Natural killer cell (primary cell): ENCODE data around the gene SEMA3A. TPM values are rescaled to one million over a fixed set of nuclear protein-coding genes. Genes with fewer than 3 reads are reported as not detected.

ENCODE experiments used
- ATAC-seq, 3 donors: fragments of 150-1000 bp in 2 of 3; fragments of 200-7000 bp in 1 of 3; cut with Tn5 transposase; 1 replicate in 1 of 3; 2 replicates in 2 of 3; pipeline ENCODE4 v1.10.0; 2021; ENCODE audit warnings: mild to moderate bottlenecking in 2 of 3, moderate library complexity in 2 of 3
- DNase-seq, 2 donors: peaks; one replicate each; pipeline versions ENCODE4 v3.0.0 to v3.0.0-alpha.2; 2013 to 2021; ENCODE audit warnings: mixed read lengths in 1 of 2
- H3K27ac ChIP-seq: one replicate; pipeline ENCODE4 v1.5.1; 2013; ENCODE audit warnings: mild to moderate bottlenecking, low read length
- H3K27me3 ChIP-seq: one replicate; pipeline ENCODE4 v1.6.1; 2013; ENCODE audit warnings: low read length; ENCODE audit not compliant: control insufficient read depth, insufficient read depth
- H3K36me3 ChIP-seq: one replicate; pipeline ENCODE4 v1.6.1; 2013; ENCODE audit warnings: low read length; ENCODE audit not compliant: control insufficient read depth, insufficient read depth
- H3K4me1 ChIP-seq: one replicate; pipeline ENCODE4 v1.6.1; 2013; ENCODE audit warnings: low read length; ENCODE audit not compliant: control insufficient read depth, insufficient read depth
- H3K4me3 ChIP-seq: one replicate; pipeline ENCODE4 v1.5.1; 2013; ENCODE audit warnings: low read length
- H3K9me3 ChIP-seq: one replicate; pipeline ENCODE4 v1.6.1; 2013; ENCODE audit warnings: low read length; ENCODE audit not compliant: control insufficient read depth, insufficient read depth
- H3K27ac Mint-ChIP-seq, 2 donors: one replicate each; pipeline ENCODE4 v1.8.0; 2022; ENCODE audit warnings: mild to moderate bottlenecking in 2 of 2, mixed read lengths in 2 of 2, moderate library complexity in 1 of 2
- H3K27me3 Mint-ChIP-seq, 2 donors: one replicate each; pipeline ENCODE4 v1.8.0; 2022; ENCODE audit warnings: low read depth in 2 of 2, mixed read lengths in 2 of 2
- H3K36me3 Mint-ChIP-seq: one replicate; pipeline ENCODE4 v1.8.0; 2022; ENCODE audit warnings: mixed read lengths
- H3K4me1 Mint-ChIP-seq, 2 donors: one replicate each; pipeline ENCODE4 v1.8.0; 2022; ENCODE audit warnings: mixed read lengths in 2 of 2
- H3K4me3 Mint-ChIP-seq: one replicate; pipeline ENCODE4 v1.8.0; 2022; ENCODE audit warnings: mild to moderate bottlenecking, moderate library complexity, mixed read lengths
- H3K9me3 Mint-ChIP-seq, 2 donors: one replicate each; pipeline ENCODE4 v1.8.0; 2022; ENCODE audit warnings: mixed read lengths in 2 of 2
- CTCF ChIP-seq: fragments of 200-600 bp; IDR thresholded peaks from one replicate; pipeline ENCODE4 v1.8.0; 2022; ENCODE audit warnings: antibody characterized with exemption
- WGBS: methylation state at CpG from one replicate; pipeline ENCODE4 v1.1.7; 2013; ENCODE audit warnings: missing lambda C conversion rate; ENCODE audit not compliant: insufficient coverage; 5-methylcytosine and 5-hydroxymethylcytosine counted together
- intact Hi-C: fragments of 100-400 bp; cut with micrococcal nuclease; formaldehyde crosslinking; loops from one replicate; pipeline ENCODE4 v1.14.2; 2022
- total RNA-seq, 4 donors: library from RNA; stranded (reverse); fragments of 120-200 nt in 1 of 4; gene quantifications; one replicate each; pipeline versions ENCODE4 v1.2.3 to v1.2.4, GENCODE V29; 2013 to 2022

Gene SEMA3A
- total RNA-seq, 3 donors from 2014 or later (not counting 1 experiment from before 2014, with no cell fraction given): 0.13 to 0.21 TPM; not detected in 1

GRCh38 chr7:84044834-84045233, 149.8 kb downstream of the SEMA3A start:
- Mint-ChIP-seq H3K36me3 (no peaks in the 10 kb centered on the region), H3K4me3 (no peak overlapping the region), H3K9me3 (peaks cover 0 to 12% of the 10 kb centered on the region in 2 donors), H3K27ac (no peak overlapping the region), H3K27me3 (no peaks in the 10 kb centered on the region), H3K4me1 (no peaks in the 10 kb centered on the region)
- Histone ChIP-seq H3K4me1 (no peaks in the 10 kb centered on the region), H3K9me3 (no peaks in the 10 kb centered on the region), H3K27me3 (no peaks in the 10 kb centered on the region), H3K4me3 (no peak overlapping the region), H3K27ac (no peak overlapping the region), H3K36me3 (no peaks in the 10 kb centered on the region)
- no peak for TF ChIP-seq CTCF
- WGBS: 68% methylated on average over 2 of the region's 2 CpGs
- DNase-seq (no peak), ATAC-seq (no peak)
- intact Hi-C loops: no loop called here

- no peak for TF ChIP-seq CTCF
- no peak overlapping the region for H3K27ac ChIP-seq
- no peak overlapping the region for H3K4me3 Mint-ChIP-seq
- H3K27me3 ChIP-seq: no peaks in the 10 kb centered on the region
- 73% methylated on average over 1 of the region's 1 CpG for WGBS
- H3K4me1 Mint-ChIP-seq: no peaks in the 10 kb centered on the region
- H3K36me3 ChIP-seq: no peaks in the 10 kb centered on the region
- no peak overlapping the region for H3K4me3 ChIP-seq
- no peak overlapping the region for H3K27ac Mint-ChIP-seq
- no peaks in the 10 kb centered on the region for H3K4me1 ChIP-seq
- ATAC-seq (no peak), DNase-seq (no peak)
- peaks cover 0 to 12% of the 10 kb centered on the region in 2 donors for H3K9me3 Mint-ChIP-seq
- no peaks in the 10 kb centered on the region for H3K9me3 ChIP-seq
- intact Hi-C loops: no loop called here
- H3K27me3 Mint-ChIP-seq: no peaks in the 10 kb centered on the region
- H3K36me3 Mint-ChIP-seq: no peaks in the 10 kb centered on the region
These were observed 150.9 kb downstream of the SEMA3A start for GRCh38 chr7:84043661-84044191.

GRCh38 chr7:84042110-84042539, 152.5 kb downstream of the SEMA3A start:
- Histone ChIP-seq H3K36me3 (no peaks in the 10 kb centered on the region), H3K9me3 (no peaks in the 10 kb centered on the region), H3K27ac (no peak overlapping the region), H3K4me1 (no peaks in the 10 kb centered on the region), H3K27me3 (no peaks in the 10 kb centered on the region), H3K4me3 (no peak overlapping the region)
- Mint-ChIP-seq H3K9me3 (peaks cover 0 to 12% of the 10 kb centered on the region in 2 donors), H3K36me3 (no peaks in the 10 kb centered on the region), H3K27me3 (no peaks in the 10 kb centered on the region), H3K27ac (no peak overlapping the region), H3K4me1 (no peaks in the 10 kb centered on the region), H3K4me3 (no peak overlapping the region)
- no peak for TF ChIP-seq CTCF
- intact Hi-C loops: no loop called here
- WGBS: 93% methylated on average over 6 of the region's 7 CpGs
- DNase-seq: no peak
- ATAC-seq: no peak

GRCh38 chr7:84041649-84042048, 152.9 kb downstream of the SEMA3A start:
- Mint-ChIP-seq H3K4me3 (no peak overlapping the region), H3K9me3 (peaks cover 0 to 12% of the 10 kb centered on the region in 2 donors), H3K4me1 (no peaks in the 10 kb centered on the region), H3K27ac (no peak overlapping the region), H3K27me3 (no peaks in the 10 kb centered on the region), H3K36me3 (no peaks in the 10 kb centered on the region)
- WGBS: 83% methylated on average over 4 of the region's 5 CpGs
- H3K9me3 ChIP-seq: no peaks in the 10 kb centered on the region
- ATAC-seq (no peak), DNase-seq (no peak)
- no peak overlapping the region for H3K27ac ChIP-seq
- no peaks in the 10 kb centered on the region for H3K36me3 ChIP-seq
- H3K4me1 ChIP-seq: no peaks in the 10 kb centered on the region
- no peak for TF ChIP-seq CTCF
- no peaks in the 10 kb centered on the region for H3K27me3 ChIP-seq
- intact Hi-C loops: no loop called here
- no peak overlapping the region for H3K4me3 ChIP-seq
